ENCODE measurements around the gene SLC30A9.

GRCh38 chr4:41982716-41983115, 7.6 kb upstream of the SLC30A9 start:
- TF ChIP-seq CTCF (conservative IDR thresholded peaks at IDR 0.05 in 1 of 2, IDR thresholded peaks at IDR 0.05 in 1 of 2; ENCODE audit: low read depth in 1 of 2, low read length in 2 of 2) (no peak), EZH2 (IDR thresholded peaks at IDR 0.05; ENCODE audit: low read length, missing control alignments) (no peak)

Measured in fibroblast of lung (primary cell).